Amygdala (tissue), 56 donors: ENCODE results near the gene GGTLC2.

Experiments used
- DNase-seq, 56 donors: peaks; one replicate each; lab custom pipeline; 2025; lab: John Stamatoyannopoulos, UW

GGTLC2 gene

DNA sequence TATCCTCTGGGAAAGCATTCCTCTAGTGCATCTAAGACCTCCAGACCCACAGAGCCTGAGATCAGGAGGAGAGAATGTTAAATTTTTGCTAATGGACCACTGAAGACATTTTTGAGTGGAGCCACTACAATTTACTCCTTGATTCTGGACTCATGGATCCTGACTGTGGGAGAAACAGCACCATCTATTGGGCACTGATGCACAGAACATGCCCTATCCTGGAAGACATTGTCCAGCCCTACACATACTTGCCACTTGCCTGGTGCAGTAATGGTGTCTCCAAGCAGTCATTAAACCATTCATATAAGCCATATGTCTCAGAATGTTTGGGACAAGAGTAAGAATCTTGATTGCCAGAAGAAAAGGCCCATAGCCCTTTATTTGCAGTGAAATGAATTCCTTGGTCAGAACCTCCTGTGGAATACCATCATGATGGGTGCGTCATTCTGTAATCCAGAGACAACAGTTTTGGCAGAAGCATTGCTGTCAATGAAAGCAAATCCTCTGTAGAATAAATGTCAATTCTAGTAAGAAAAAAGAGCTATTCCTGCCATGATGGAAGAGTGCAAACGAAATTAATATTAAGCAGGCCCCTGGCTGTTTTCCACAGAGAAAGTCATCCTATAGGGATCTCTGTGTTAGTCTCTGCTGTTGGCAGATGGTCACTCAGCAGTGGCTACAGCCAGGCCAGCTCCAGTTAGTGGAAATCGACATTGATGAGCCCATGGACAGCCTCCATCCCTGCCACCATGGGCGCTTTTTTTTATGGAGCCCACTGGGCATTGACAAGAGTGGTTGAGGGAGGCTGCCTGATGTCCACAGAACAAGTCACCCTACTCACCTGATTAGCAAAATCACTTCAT lies 43.5 kb downstream of the GGTLC2 start:
- peak in 20 of 56 donors; percentile 1 to 54 (median 14) for DNase-seq

DNA sequence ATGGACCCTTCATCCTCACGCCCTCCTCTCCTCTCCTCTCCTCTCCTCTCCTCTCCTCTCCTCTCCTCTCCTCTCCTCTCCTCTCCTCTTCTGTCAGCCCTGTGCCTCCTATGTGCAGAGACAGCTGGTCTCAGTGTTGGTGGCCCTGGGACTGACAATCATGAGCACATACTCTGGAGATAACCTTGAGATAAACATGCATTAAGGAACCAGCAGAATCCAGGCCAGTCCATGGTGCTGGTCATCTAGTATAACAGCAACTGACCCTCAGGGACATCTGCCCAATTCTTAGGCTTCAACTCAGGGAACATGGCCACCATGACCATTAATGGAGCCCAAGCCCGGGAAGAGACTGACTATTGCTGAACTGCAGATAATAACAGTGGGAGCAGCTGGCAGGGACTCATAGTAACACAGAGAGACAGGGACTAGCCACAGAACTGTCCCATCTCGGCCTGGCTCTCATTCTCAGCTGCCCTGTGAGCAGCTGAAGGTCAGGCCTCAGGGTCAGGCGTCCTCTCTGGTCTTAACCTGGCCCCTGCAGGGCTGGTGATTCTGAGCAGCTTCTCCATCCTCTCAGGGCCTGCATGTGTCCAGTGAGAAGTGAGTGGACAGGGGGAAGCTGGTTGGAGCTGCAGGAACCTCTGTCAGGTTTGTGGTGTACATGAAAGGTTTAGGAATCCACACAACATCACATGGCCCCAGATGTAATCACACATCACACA lies 45.4 kb downstream of the GGTLC2 start:
- no peak for DNase-seq

DNA sequence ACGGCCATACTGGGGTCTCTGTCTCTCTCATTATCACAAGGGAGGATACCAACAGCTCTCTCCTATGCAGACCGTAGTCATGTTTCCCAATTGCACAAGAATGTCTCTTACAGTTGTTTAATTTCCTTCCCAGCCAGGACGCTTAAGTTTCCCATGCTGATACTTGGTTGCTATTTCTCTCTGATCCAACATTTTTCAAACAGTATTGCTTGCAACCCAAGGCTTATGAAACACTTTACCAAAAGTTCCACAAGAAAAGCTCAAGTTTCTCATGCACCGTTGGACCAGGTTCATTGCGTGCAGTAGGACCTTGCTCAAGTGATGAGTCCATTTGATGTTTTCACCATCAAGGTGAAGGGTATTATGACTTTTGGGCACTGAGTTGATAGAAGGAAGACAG lies 46.6 kb downstream of the GGTLC2 start:
- DNase-seq = no peak

DNA sequence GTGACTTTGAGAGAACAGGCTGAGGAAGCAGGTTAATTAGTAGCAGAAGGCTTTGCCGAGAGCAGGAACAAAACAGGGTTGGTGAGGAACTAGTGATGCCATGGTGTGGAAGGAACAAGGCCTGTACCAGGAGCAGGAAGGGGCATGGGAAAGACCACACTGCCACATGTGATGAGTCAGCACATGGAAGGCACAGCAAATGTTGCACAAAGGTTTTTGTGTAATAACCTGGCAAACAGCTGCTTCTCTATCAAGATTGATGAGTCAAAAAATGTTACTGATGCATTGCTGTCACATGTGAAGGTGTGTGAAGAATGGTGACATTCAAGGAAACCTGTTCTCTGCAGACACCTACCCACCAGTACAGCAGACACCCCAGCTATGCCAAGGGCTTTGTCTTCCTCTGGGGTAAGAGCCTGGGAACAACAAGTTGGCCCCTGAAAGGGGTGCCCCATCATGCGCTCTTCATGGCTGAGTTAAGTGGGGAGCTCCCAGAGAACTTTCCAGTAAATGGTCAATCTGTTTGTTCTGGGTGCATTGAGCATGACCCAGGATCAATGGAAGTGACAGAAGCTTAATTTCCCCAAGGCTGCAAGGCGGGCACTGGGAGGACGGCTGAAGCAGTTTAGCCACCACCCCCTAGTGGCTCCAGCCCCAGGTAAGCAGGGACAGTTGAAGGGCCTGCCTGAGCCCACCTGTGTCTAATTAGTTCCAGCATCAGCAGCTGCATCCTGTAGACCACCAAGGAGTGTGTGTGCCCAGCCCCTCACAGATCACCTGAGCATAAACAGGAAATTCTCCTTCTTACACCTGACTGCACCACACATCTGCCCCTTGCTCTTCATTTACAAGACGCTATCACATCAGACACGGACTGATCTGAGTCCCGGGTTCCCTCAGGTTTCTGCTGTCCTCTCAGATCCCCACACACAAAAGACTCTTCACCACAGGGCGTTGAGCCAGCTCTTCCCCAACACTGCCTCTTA lies 47.6 kb downstream of the GGTLC2 start:
- DNase-seq = no peak

DNA sequence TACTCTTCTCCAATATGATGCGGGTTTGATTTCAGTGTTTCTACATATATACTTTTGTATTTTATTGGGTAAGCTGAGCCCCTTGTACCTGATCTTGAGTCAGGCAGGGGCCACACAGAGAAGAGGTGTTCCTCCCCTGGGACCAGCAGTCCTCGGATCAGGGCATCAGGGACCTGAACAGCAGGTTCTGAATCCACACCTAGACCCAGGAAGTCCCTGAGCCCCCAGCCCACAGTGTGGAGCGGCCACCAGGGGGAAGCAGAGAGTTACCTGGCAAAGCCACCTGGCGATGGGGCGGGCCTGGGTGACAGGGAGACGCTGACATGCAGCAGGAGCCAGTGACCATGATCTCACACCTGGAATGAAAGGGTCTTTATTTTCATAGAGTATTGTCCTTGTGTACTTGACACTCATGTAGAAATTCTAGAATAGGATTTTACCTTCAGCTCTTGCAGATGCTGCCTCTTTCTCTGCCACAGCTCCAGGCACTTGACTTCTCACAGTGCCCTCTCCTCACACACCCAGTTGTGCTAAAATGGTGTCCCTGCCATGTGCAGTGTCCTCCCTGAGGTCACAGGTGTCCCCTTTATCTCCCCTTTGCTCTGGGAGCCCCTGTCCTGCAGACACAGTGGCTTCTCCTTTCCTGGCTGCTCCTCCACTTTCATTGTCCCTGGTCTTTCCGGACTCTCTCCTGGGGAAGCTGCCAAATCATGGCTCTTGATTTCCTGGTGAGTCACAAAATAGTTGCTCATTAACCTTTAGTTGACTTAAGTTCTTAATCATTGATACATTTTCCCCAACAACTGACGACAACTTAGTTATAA lies 48.5 kb downstream of the GGTLC2 start:
- DNase-seq = no peak

DNA sequence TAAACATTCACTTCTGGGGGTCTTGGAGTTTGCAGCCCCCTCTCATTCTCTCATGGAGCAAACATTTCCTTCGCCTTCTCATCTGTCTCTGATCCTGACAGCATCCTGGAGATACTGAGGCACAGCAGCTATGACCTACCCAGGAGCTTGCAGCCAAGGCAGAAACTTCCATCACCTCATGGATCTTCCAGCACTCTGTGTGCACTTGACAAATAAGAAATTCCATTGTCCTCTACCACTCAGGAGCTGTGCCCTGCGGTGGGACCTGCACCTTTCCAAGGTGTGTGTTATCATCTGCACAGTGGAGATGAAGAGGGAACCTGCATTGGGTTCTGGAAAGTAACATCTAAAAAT lies 49.1 kb downstream of the GGTLC2 start:
- DNase-seq = no peak

DNA sequence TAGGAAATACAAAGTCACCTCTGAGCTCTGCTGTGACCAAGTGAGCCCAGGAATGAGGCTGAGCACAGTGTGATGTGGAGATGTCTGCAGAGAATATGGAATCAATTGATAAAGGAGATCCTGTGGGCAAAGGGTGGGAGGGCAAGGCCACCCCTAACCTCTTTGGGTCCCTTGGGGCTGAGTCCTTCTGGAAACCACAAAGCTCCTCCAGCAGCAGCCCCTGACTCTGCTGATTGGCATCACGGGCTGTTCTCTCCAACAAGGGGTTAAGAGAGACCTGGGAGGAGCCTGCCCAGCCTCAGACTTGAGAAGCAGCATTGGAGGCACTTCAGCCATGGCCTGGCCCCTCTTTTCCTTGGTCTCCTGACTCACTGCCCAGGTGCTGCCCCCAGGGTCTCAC lies 49.7 kb downstream of the GGTLC2 start:
- DNase-seq = no peak

DNA sequence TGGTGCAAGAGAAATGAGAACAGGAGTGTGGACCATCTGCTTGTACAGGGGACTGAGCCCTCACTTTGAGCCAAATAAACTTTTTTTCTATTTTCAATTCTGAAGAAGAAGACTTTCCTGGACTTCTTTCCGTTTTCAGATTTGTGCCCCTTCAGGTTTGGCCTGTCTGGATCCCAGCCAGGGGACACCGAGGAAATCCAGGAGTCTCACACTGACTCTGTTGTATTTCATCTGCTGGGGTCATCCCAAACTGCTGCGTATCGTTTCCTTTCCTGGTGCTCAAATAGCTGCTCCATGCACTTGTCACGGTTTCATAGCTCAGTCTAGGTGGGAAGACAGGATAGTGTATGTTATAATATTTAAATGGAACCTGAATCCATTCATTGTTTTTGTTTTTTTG lies 51.7 kb downstream of the GGTLC2 start:
- no peak for DNase-seq
